Common myeloid progenitor, CD34-positive (primary cell): ENCODE measurements around the gene ARID4B.
"Not testable (repeated sequence)": the region's sequence is repeated elsewhere in the genome, so short reads cannot be mapped to it uniquely, and the experiment has no call there.

Experiments
- CTCF ChIA-PET: fragments of 350-600 bp; sonication (Branson Sonifier 250); formaldehyde crosslinking; loops from one replicate; lab custom pipeline; 2021; ENCODE audit warnings: antibody characterized with exemption; lab: Charles Lee
- POLR2A ChIA-PET: fragments of 350-600 bp; sonication (Branson Sonifier 250); formaldehyde crosslinking; loops from one replicate; lab custom pipeline; 2021; ENCODE audit warnings: antibody characterized with exemption; lab: Charles Lee
- DNase-seq, 3 donors: peaks; one replicate each; pipeline versions ENCODE4 v3.0.0 to v3.0.0-alpha.2; 2013
- H3K27ac ChIP-seq, 2 experiments: 1 replicate in 1 of 2; 2 replicates in 1 of 2; pipeline ENCODE4 v1.7.0; 2013; ENCODE audit warnings: inconsistent platforms in 2 of 2, low read length in 2 of 2, mild to moderate bottlenecking in 2 of 2, low read depth in 1 of 2, moderate library complexity in 1 of 2; ENCODE audit not compliant: severe bottlenecking in 2 of 2, insufficient read depth in 1 of 2, poor library complexity in 1 of 2
- H3K27me3 ChIP-seq, 5 experiments: replicated peaks in 2 of 5; 1 replicate in 3 of 5; 2 replicates in 2 of 5; pipeline versions ENCODE4 v1.6.1 to v1.7.0; 2013; ENCODE audit warnings: low read length in 4 of 5, mild to moderate bottlenecking in 2 of 5, moderate library complexity in 2 of 5, inconsistent platforms in 1 of 5; ENCODE audit not compliant: insufficient read depth in 5 of 5, control insufficient read depth in 4 of 5
- H3K36me3 ChIP-seq, 4 experiments: 1 replicate in 2 of 4; 2 replicates in 2 of 4; pipeline versions ENCODE4 v1.6.1 to v1.7.0; 2013; ENCODE audit warnings: low read length in 3 of 4, control low read depth in 1 of 4, mild to moderate bottlenecking in 1 of 4; ENCODE audit not compliant: control insufficient read depth in 4 of 4, insufficient read depth in 4 of 4
- H3K4me1 ChIP-seq, 4 experiments: 1 replicate in 3 of 4; 2 replicates in 1 of 4; pipeline versions ENCODE4 v1.6.1 to v1.7.1; 2013; ENCODE audit warnings: low read length in 3 of 4, mild to moderate bottlenecking in 3 of 4, control low read depth in 1 of 4, inconsistent platforms in 1 of 4, moderate library complexity in 1 of 4; ENCODE audit not compliant: control insufficient read depth in 4 of 4, insufficient read depth in 4 of 4; ENCODE audit errors: control extremely low read depth in 1 of 4
- H3K4me3 ChIP-seq, 7 experiments: 1 replicate in 4 of 7; 2 replicates in 3 of 7; pipeline versions ENCODE4 v1.5.1 to v1.7.0; 2013; ENCODE audit warnings: mild to moderate bottlenecking in 7 of 7, low read length in 6 of 7, moderate library complexity in 6 of 7, inconsistent platforms in 2 of 7, low read depth in 2 of 7, control low read depth in 1 of 7; ENCODE audit not compliant: insufficient read depth in 4 of 7, control insufficient read depth in 1 of 7; ENCODE audit errors: extremely low read depth in 1 of 7
- H3K9me3 ChIP-seq, 5 experiments: 1 replicate in 4 of 5; 2 replicates in 1 of 5; pipeline versions ENCODE4 v1.6.1 to v1.7.1; 2013; ENCODE audit warnings: low read length in 4 of 5, mild to moderate bottlenecking in 2 of 5, inconsistent platforms in 1 of 5, low read depth in 1 of 5, moderate library complexity in 1 of 5; ENCODE audit not compliant: control insufficient read depth in 4 of 5, insufficient read depth in 2 of 5; ENCODE audit errors: control extremely low read depth in 1 of 5
- WGBS: methylation state at CpG from one replicate; pipeline ENCODE4 v1.1.5; 2013; ENCODE audit not compliant: insufficient coverage; 5-methylcytosine and 5-hydroxymethylcytosine counted together

ARID4B gene

DNA sequence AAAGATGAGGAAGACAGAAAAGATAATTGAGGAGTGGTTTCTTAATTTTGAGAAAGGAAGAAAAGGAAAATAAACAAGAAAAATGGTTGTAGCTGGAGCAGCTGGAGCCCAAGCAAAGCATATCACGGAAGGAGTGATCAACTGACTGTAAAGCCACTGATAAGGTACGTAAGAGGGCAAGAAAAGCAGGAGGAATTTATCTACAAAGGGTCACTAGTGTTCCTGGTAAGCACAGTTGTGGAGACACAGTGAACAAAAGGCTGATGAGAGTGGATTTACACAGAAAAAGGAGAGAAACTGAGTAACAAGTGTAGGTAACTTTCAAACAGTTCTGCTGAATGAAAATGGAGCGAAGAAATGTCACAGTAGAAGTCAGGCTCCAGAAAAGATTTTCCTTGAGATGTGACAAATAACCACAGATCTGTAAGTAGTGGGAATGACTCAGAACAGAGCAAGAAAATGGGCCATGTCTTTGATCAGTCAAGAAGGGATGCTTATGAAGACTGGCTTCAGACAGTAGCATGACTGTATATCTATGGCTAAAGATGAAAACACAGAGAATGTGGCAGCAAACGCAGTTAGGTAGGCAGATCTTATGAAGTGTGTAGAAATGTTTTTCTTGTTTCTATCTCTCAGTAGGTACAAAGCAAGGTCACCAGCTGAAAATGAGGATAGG lies 121.3 kb downstream of the ARID4B start:
- Histone ChIP-seq H3K27ac (no peak overlapping the region), H3K27me3 (no peaks in the 10 kb centered on the region), H3K4me1 (peaks cover 0 to 15% (median 6%) of the 10 kb centered on the region in 4 experiments), H3K9me3 (no peaks in the 10 kb centered on the region), H3K36me3 (peaks cover 9 to 24% (median 11%) of the 10 kb centered on the region in 4 experiments), H3K4me3 (no peak overlapping the region)
- DNase-seq, result no peak
- ChIA-PET POLR2A (no interaction called here), CTCF (interaction anchor here (0.8 kb wide), 1 partner anchor 10 kb away, joined by 8 read pairs; no protein-coding TSS in a partner anchor)
- WGBS, result 88% methylated on average over 4 of the region's 4 CpGs

DNA sequence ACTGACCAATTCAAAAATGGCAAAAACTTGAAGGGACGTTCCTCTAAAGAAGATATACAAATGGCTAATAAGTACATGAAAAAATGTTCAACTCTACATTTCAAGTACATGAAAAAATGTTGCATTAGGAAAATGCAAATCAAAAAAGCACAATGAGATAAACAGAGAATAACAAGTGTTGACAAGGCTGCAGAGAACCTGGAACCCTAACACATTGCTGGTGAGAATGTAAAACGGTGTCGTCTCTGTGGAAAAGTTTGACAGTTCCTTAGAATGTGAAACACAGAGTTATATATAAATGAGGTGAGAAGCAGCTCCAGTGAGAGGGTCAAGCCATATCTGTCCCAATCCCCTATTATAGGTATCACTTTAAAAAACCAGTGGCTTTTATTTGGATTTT lies 122.3 kb downstream of the ARID4B start:
- Histone ChIP-seq H3K4me3 (no peak overlapping the region), H3K4me1 (peaks cover 0 to 15% (median 6%) of the 10 kb centered on the region in 4 experiments), H3K9me3 (no peaks in the 10 kb centered on the region), H3K27ac (no peak overlapping the region), H3K36me3 (peaks cover 9 to 22% (median 12%) of the 10 kb centered on the region in 4 experiments), H3K27me3 (no peaks in the 10 kb centered on the region)
- WGBS, result no CpG with 5 or more reads among the region's 3 CpGs
- no peak for DNase-seq
- ChIA-PET CTCF (interaction anchor here (0.8 kb wide), 1 partner anchor 9 kb away, joined by 8 read pairs; no protein-coding TSS in a partner anchor), POLR2A (interaction anchor here (0.5 kb wide), 1 partner anchor 26 kb away, joined by 3 read pairs; no protein-coding TSS in a partner anchor)

GRCh38 chr1:235203428-235203827 lies 124.6 kb downstream of the ARID4B start:
- no CpG with 5 or more reads among the region's 1 CpG for WGBS
- ChIA-PET POLR2A (no interaction called here), CTCF (no interaction called here)

DNA sequence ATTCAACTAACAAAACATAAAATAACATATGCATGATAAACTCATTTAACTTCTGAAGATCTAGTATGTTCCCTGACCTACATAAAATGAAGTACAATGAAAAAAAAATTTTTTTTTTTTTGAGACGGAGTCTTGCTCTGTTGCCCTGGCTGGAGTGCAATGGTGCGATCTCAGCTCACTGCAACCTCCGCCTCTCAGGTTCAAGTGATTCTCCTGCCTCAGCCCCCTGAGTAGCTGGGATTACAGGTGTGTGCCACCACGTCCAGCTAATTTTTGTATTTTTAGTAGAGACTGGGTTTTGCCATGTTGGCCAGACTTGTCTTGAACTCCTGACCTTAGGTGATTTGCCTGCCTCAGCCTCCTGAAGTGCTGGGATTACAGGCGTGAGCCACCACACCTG lies 125.5 kb downstream of the ARID4B start:
- H3K4me1 ChIP-seq, result peaks cover 0 to 10% (median 5%) of the 10 kb centered on the region in 4 experiments
- DNase-seq, H3K4me3 ChIP-seq, H3K27me3 ChIP-seq, CTCF ChIA-PET, H3K9me3 ChIP-seq, H3K27ac ChIP-seq, POLR2A ChIA-PET: not testable (repeated sequence)
- peaks cover 0 to 13% (median 11%) of the 10 kb centered on the region in 4 experiments for H3K36me3 ChIP-seq
- 100% methylated on average over 3 of the region's 5 CpGs for WGBS

More at GRCh38 chr1:235203428-235203827, 124.6 kb downstream of the ARID4B start:
- Histone ChIP-seq H3K4me1 (peaks cover 0 to 15% (median 6%) of the 10 kb centered on the region in 4 experiments), H3K36me3 (peaks cover 0 to 13% (median 10%) of the 10 kb centered on the region in 4 experiments), H3K4me3 (no peak overlapping the region), H3K27ac (no peak overlapping the region), H3K27me3 (no peaks in the 10 kb centered on the region), H3K9me3 (no peaks in the 10 kb centered on the region)
- DNase-seq, result no peak

- H3K4me3 ChIP-seq, result no peak overlapping the region
- ChIA-PET CTCF (interaction anchor here (0.9 to 2.7 kb wide), 6 partner anchors 8 to 217 kb away, joined by 3 to 7 read pairs (median 5); no protein-coding TSS in a partner anchor), POLR2A (no interaction called here)
- no peaks in the 10 kb centered on the region for H3K27me3 ChIP-seq
- H3K27ac ChIP-seq, result no peak overlapping the region
- no peaks in the 10 kb centered on the region for H3K4me1 ChIP-seq
- peak; percentile 34 to 59 (median 55) for DNase-seq
- WGBS, result 73% methylated on average over 5 of the region's 6 CpGs
- H3K36me3 ChIP-seq, result peaks cover 0 to 22% (median 16%) of the 10 kb centered on the region in 4 experiments
- no peaks in the 10 kb centered on the region for H3K9me3 ChIP-seq
These were observed 128.5 kb downstream of the ARID4B start for GRCh38 chr1:235199441-235199840.

DNA sequence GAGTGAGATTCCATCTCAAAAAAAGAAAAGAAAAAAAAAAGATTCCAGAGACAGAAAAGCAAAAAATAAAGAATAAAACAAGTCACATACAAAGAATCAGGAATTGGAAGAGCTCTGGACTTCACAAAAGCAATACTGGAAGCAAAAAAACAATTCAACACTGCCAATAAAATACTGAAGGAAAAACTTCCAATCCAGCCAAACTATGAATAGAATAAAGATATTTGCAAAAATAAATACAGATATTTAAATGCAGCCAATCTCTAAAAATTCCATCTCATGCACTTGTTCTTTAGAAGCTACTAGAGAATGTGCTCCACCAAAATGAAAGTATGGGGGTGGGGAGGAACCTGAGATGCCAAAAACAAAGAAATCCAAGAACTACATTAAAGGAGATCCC lies 137.5 kb downstream of the ARID4B start:
- Histone ChIP-seq H3K27me3 (no peaks in the 10 kb centered on the region), H3K36me3 (peaks cover 18 to 44% (median 28%) of the 10 kb centered on the region in 4 experiments), H3K9me3 (no peaks in the 10 kb centered on the region), H3K4me3 (no peak overlapping the region), H3K4me1 (no peaks in the 10 kb centered on the region), H3K27ac (no peak overlapping the region)
- ChIA-PET CTCF (interaction anchor here (0.6 to 1.3 kb wide), 4 partner anchors 10 to 703 kb away, joined by 3 to 4 read pairs (median 3); no protein-coding TSS in a partner anchor), POLR2A (no interaction called here)
- DNase-seq, result no peak

DNA sequence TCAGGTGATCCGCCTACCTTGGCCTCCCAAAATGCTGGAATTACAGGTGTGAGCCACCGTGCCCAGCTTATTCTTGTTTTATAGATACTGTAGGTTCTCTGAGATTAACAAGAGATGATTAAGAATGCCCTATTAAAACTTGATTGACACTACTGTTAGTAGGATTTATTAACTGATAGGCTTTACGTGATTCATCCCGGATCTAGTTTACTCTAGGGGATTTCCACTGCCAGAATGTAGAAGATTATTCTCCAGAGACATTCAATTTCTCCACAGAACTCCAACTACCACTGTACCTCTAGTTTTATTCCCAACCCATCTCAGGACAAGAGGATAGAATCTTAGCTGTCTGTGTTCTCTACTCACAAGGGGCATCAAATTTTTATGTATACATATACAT lies 140.7 kb downstream of the ARID4B start:
- H3K4me3 ChIP-seq, result no peak overlapping the region
- no peak for DNase-seq
- H3K4me1 ChIP-seq, result no peaks in the 10 kb centered on the region
- peaks cover 6 to 32% (median 20%) of the 10 kb centered on the region in 4 experiments for H3K36me3 ChIP-seq
- H3K27ac ChIP-seq, result no peak overlapping the region
- POLR2A ChIA-PET, result no interaction called here
- 100% methylated on average over 4 of the region's 4 CpGs for WGBS
- CTCF ChIA-PET, result interaction anchor here (2.0 kb wide), 1 partner anchor 15 kb away, joined by 6 read pairs; no protein-coding TSS in a partner anchor
- no peaks in the 10 kb centered on the region for H3K9me3 ChIP-seq
- no peaks in the 10 kb centered on the region for H3K27me3 ChIP-seq
